HCT116 (cell line): Measurements from ENCODE around the gene UBE2E2. TPM values are rescaled to one million over a fixed set of nuclear protein-coding genes. Genes with fewer than 3 reads are reported as not detected.

Experiments
- ATAC-seq: fragments of 200-7000 bp; cut with Tn5 transposase; 2 replicates; pipeline ENCODE4 v1.9.1; 2020; ENCODE audit warnings: mild to moderate bottlenecking, moderate library complexity
- BruUV-seq: library from RNA; stranded (reverse); fragments of 400-500 nt; replicated peaks from 2 replicates; lab custom pipeline; 2021; lab: Mats Ljungman, UMichigan
- CTCF ChIA-PET: fragments of 300-600 bp; sonication (Branson Sonifier 250); formaldehyde crosslinking; loops from one replicate; lab custom pipeline; 2021; ENCODE audit warnings: antibody characterized with exemption; lab: Charles Lee
- POLR2A ChIA-PET: fragments of 300-600, 350-600 bp; sonication (Branson Sonifier 250); formaldehyde crosslinking; loops from one replicate; lab custom pipeline; 2021; ENCODE audit warnings: antibody characterized with exemption; lab: Charles Lee
- RAD21 ChIA-PET, 2 experiments: fragments of 300-600 bp; sonication (Branson Sonifier 250); formaldehyde crosslinking; loops; one replicate each; lab custom pipeline; 2023; ENCODE audit warnings: low total read pairs in 2 of 2; ENCODE audit not compliant: uncharacterized antibody in 2 of 2, unreplicated experiment in 2 of 2, low non-redundant PET in 1 of 2; lab: Charles Lee
- DNase-seq: peaks from one replicate; pipeline ENCODE4 v3.0.0-alpha.2; 2010; ENCODE audit warnings: low read depth, low spot score
- H2AFZ ChIP-seq: fragments of 200-600 bp; shearing (Covaris generic), sonication (generic); 2 replicates; pipeline ENCODE4 v1.6.1; 2017; ENCODE audit warnings: low read depth, mixed run types, mixed read lengths, antibody characterized with exemption, low read length; ENCODE audit not compliant: poor library complexity, severe bottlenecking
- H3K27ac ChIP-seq: 2 replicates; pipeline ENCODE4 v1.5.1; 2012; ENCODE audit warnings: low read depth, low read length
- H3K27me3 ChIP-seq: fragments of 200-600 bp; sonication (generic); 2 replicates; pipeline ENCODE4 v1.6.1; 2016; ENCODE audit warnings: mixed run types, low read length, mixed read lengths; ENCODE audit not compliant: insufficient read depth
- H3K36me3 ChIP-seq, 2 experiments: fragments of 200-500 bp in 1 of 2; fragments of 200-600 bp in 1 of 2; sonication (Bioruptor generic) in 1 of 2; sonication (generic) in 1 of 2; 2 replicates each; pipeline versions ENCODE4 v1.5.1 to v1.6.1; 2014 to 2016; ENCODE audit warnings: low read length in 2 of 2, inconsistent platforms in 1 of 2, mixed read lengths in 1 of 2, mixed run types in 1 of 2; ENCODE audit not compliant: insufficient read depth in 2 of 2, control insufficient read depth in 1 of 2
- H3K4me1 ChIP-seq, 2 experiments: fragments of 200-600 bp in 1 of 2; sonication (generic) in 1 of 2; 2 replicates each; pipeline versions ENCODE4 v1.5.1 to v1.6.1; 2012 to 2017; ENCODE audit warnings: low read length in 2 of 2, inconsistent platforms in 1 of 2, mild to moderate bottlenecking in 1 of 2, mixed read lengths in 1 of 2, mixed run types in 1 of 2, moderate library complexity in 1 of 2; ENCODE audit not compliant: insufficient read depth in 2 of 2, control insufficient read depth in 1 of 2
- H3K4me2 ChIP-seq: fragments of 200-600 bp; sonication (generic); 2 replicates; pipeline ENCODE4 v1.6.1; 2017; ENCODE audit warnings: mixed run types, low read length, mixed read lengths
- H3K4me3 ChIP-seq, 2 experiments: fragments of 200-600 bp in 1 of 2; sonication (generic) in 1 of 2; replicated peaks in 1 of 2; 2 replicates each; pipeline ENCODE4 v1.5.1; 2011 to 2016; ENCODE audit warnings: low read length in 2 of 2, control low read depth in 1 of 2, low read depth in 1 of 2, mild to moderate bottlenecking in 1 of 2, mixed read lengths in 1 of 2, mixed run types in 1 of 2
- H3K79me2 ChIP-seq: fragments of 200-600 bp; sonication (generic); 2 replicates; pipeline ENCODE4 v1.6.1; 2017; ENCODE audit warnings: mild to moderate bottlenecking, mixed run types, low read length, moderate library complexity, mixed read lengths; ENCODE audit not compliant: insufficient read depth
- H3K9ac ChIP-seq: fragments of 200-600 bp; sonication (generic); 2 replicates; pipeline ENCODE4 v1.6.1; 2016; ENCODE audit warnings: low read length, mixed read lengths
- H3K9me2 ChIP-seq: fragments of 200-600 bp; sonication (generic), shearing (Covaris generic); 2 replicates; pipeline ENCODE4 v1.6.1; 2017; ENCODE audit warnings: mixed run types, mild to moderate bottlenecking, moderate library complexity; ENCODE audit not compliant: insufficient read depth
- H3K9me3 ChIP-seq, 2 experiments: fragments of 200-500 bp in 1 of 2; fragments of 200-600 bp in 1 of 2; sonication (Bioruptor generic) in 1 of 2; sonication (generic) in 1 of 2; 2 replicates each; pipeline ENCODE4 v1.6.1; 2014 to 2017; ENCODE audit warnings: low read length in 2 of 2, mixed read lengths in 2 of 2, inconsistent platforms in 1 of 2, low read depth in 1 of 2, mild to moderate bottlenecking in 1 of 2, mixed run types in 1 of 2, moderate library complexity in 1 of 2; ENCODE audit not compliant: control insufficient read depth in 1 of 2, insufficient read depth in 1 of 2
- H4K20me1 ChIP-seq: fragments of 200-600 bp; sonication (generic), shearing (Covaris generic); 2 replicates; pipeline ENCODE4 v1.6.1; 2017; ENCODE audit warnings: mixed run types, mild to moderate bottlenecking, moderate library complexity; ENCODE audit not compliant: insufficient read depth
- CBX3 ChIP-seq: IDR thresholded peaks from 2 replicates; pipeline ENCODE4 v1.6.1; 2012; ENCODE audit warnings: low read depth
- CEBPB ChIP-seq: IDR thresholded peaks from 2 replicates; pipeline ENCODE4 v1.6.1; 2012; ENCODE audit warnings: low read depth
- CTCF ChIP-seq, 3 experiments: fragments of 200-600 bp in 1 of 3; sonication (generic) in 1 of 3; IDR thresholded peaks in 2 of 3; conservative IDR thresholded peaks in 1 of 3; 2 replicates each; pipeline ENCODE4 v1.5.1; 2012 to 2017; ENCODE audit warnings: low read depth in 2 of 3, low read length in 2 of 3, antibody characterized with exemption in 1 of 3, borderline replicate concordance in 1 of 3, control low read depth in 1 of 3, mild to moderate bottlenecking in 1 of 3, mixed read lengths in 1 of 3, mixed run types in 1 of 3, moderate library complexity in 1 of 3; ENCODE audit not compliant: insufficient read depth in 1 of 3
- EGR1 ChIP-seq: IDR thresholded peaks from 2 replicates; pipeline ENCODE4 v1.6.1; 2012; ENCODE audit warnings: low read depth
- ELF1 ChIP-seq: IDR thresholded peaks from 2 replicates; pipeline ENCODE4 v1.6.1; 2012; ENCODE audit warnings: low read depth, borderline replicate concordance
- EZH2 ChIP-seq: fragments of 200-600 bp; sonication (generic); IDR thresholded peaks from 2 replicates; pipeline ENCODE4 v1.6.1; 2017; ENCODE audit warnings: antibody characterized with exemption, mixed run types
- EZH2phosphoT487 ChIP-seq: fragments of 200-600 bp; IDR thresholded peaks from 2 replicates; pipeline ENCODE4 v1.6.1; 2018; ENCODE audit warnings: antibody characterized with exemption, borderline replicate concordance
- FOSL1 ChIP-seq: IDR thresholded peaks from 2 replicates; pipeline ENCODE4 v1.6.1; 2012; ENCODE audit warnings: low read depth
- JUND ChIP-seq: IDR thresholded peaks from 2 replicates; pipeline ENCODE4 v1.6.1; 2012
- MAX ChIP-seq: IDR thresholded peaks from 2 replicates; pipeline ENCODE4 v1.6.1; 2012
- POLR2A ChIP-seq: IDR thresholded peaks from 2 replicates; pipeline ENCODE4 v1.7.0; 2011; ENCODE audit warnings: borderline replicate concordance; ENCODE audit not compliant: insufficient read depth, insufficient read length; ENCODE audit errors: extremely low read depth
- POLR2AphosphoS5 ChIP-seq: IDR thresholded peaks from 2 replicates; pipeline ENCODE4 v1.6.1; 2011; ENCODE audit warnings: mild to moderate bottlenecking, low read depth, low read length, moderate library complexity
- RAD21 ChIP-seq: IDR thresholded peaks from 2 replicates; pipeline ENCODE4 v1.6.1; 2012; ENCODE audit warnings: low read depth, mild to moderate bottlenecking
- SIN3A ChIP-seq: IDR thresholded peaks from 2 replicates; pipeline ENCODE4 v1.6.1; 2012; ENCODE audit warnings: low read depth
- SP1 ChIP-seq: IDR thresholded peaks from 2 replicates; pipeline ENCODE4 v1.6.1; 2012; ENCODE audit warnings: low read depth
- SRF ChIP-seq: IDR thresholded peaks from 2 replicates; pipeline ENCODE4 v1.6.1; 2012; ENCODE audit warnings: low read depth
- TCF7L2 ChIP-seq: IDR thresholded peaks from 2 replicates; pipeline ENCODE4 v1.7.0; 2011; ENCODE audit warnings: borderline replicate concordance, inconsistent platforms; ENCODE audit not compliant: insufficient read depth, insufficient read length; ENCODE audit errors: extremely low read depth
- YY1 ChIP-seq: IDR thresholded peaks from 2 replicates; pipeline ENCODE4 v1.6.1; 2011; ENCODE audit warnings: low read length, low read depth, moderate library complexity, mild to moderate bottlenecking; ENCODE audit not compliant: insufficient replicate concordance; ENCODE audit errors: extremely low read depth
- ZFX ChIP-seq: fragments of 450-650 bp; IDR thresholded peaks from 2 replicates; pipeline ENCODE4 v1.6.1; 2017
- ZNF274 ChIP-seq: fragments of 200-500 bp; sonication (Bioruptor generic); IDR thresholded peaks from 2 replicates; pipeline ENCODE4 v1.6.1; 2014; ENCODE audit warnings: mild to moderate bottlenecking, low read depth, low read length, inconsistent platforms
- intact Hi-C: fragments of 100-400 bp; cut with micrococcal nuclease; formaldehyde crosslinking; loops from 2 replicates; pipeline ENCODE4 v1.10.0; 2022
- total RNA-seq: library from RNA; stranded (reverse); gene quantifications from one replicate; pipeline ENCODE4 v1.2.1, GENCODE V29; 2021; ENCODE audit not compliant: unreplicated experiment

Gene UBE2E2
- total RNA-seq, 1 experiment from 2014 or later, result 21.4 TPM

GRCh38 chr3:23254282-23254681, 51.2 kb downstream of the UBE2E2 start:
- Histone ChIP-seq H3K4me2 (no peak overlapping the region), H3K27ac (no peak overlapping the region), H3K9me3 (no peaks in the 10 kb centered on the region), H4K20me1 (no peaks in the 10 kb centered on the region), H3K9ac (no peak overlapping the region), H3K9me2 (no peaks in the 10 kb centered on the region; the same call in 1 of the 2 replicates), H3K79me2 (no peaks in the 10 kb centered on the region), H3K4me1 (no peaks in the 10 kb centered on the region), H3K36me3 (no peaks in the 10 kb centered on the region), H2AFZ (no peak overlapping the region), H3K27me3 (no peaks in the 10 kb centered on the region), H3K4me3 (no peak overlapping the region)
- ChIA-PET RAD21 (no interaction called here), CTCF (no interaction called here), POLR2A (no interaction called here)
- intact Hi-C loops, result no loop called here
- TF ChIP-seq MAX (no peak), RAD21 (no peak), TCF7L2 (no peak), EGR1 (no peak), SIN3A (no peak), FOSL1 (no peak), SP1 (no peak), SRF (no peak), ELF1 (no peak), YY1 (no peak)
- BruUV-seq, result no TSS peak
- ATAC-seq, result no peak
- no peak for DNase-seq

GRCh38 chr3:23254835-23255234, 51.7 kb downstream of the UBE2E2 start:
- POLR2A ChIA-PET, result no interaction called here
- TF ChIP-seq CEBPB, result no peak
- TF ChIP-seq MAX, result no peak
- no peak for TF ChIP-seq SIN3A
- no peak for TF ChIP-seq ELF1
- TF ChIP-seq JUND, result no peak
- TF ChIP-seq FOSL1, result no peak
- no peak for TF ChIP-seq EZH2
- no peak for TF ChIP-seq SP1
- TF ChIP-seq EGR1, result no peak
- no peak for TF ChIP-seq POLR2AphosphoS5
- no peak for TF ChIP-seq POLR2A
- TF ChIP-seq CBX3, result no peak
- no peak for TF ChIP-seq ZNF274
- no peak for TF ChIP-seq RAD21
- no peak for TF ChIP-seq ZFX
- TF ChIP-seq EZH2phosphoT487, result no peak
- TF ChIP-seq YY1, result no peak
- TF ChIP-seq TCF7L2, result no peak
- no peak for TF ChIP-seq CTCF (IDR thresholded peaks at IDR 0.05 in 2 of 3, conservative IDR thresholded peaks at IDR 0.05 in 1 of 3; ENCODE audit: borderline replicate concordance in 1 of 3, insufficient read depth in 1 of 3, low read depth in 2 of 3, low read length in 2 of 3)
- TF ChIP-seq, all 23 proteins: peak for 0
- H3K9ac ChIP-seq, result no peak overlapping the region
- no peaks in the 10 kb centered on the region for H3K79me2 ChIP-seq
- DNase-seq (no peak), ATAC-seq (no peak)
- no peak overlapping the region for H2AFZ ChIP-seq
- no TSS peak for BruUV-seq
- no peaks in the 10 kb centered on the region for H3K9me3 ChIP-seq
- CTCF ChIA-PET, result no interaction called here
- no peaks in the 10 kb centered on the region; the same call in 1 of the 2 replicates for H3K9me2 ChIP-seq
- intact Hi-C loops, result no loop called here
- no peaks in the 10 kb centered on the region for H4K20me1 ChIP-seq
- no peak overlapping the region for H3K27ac ChIP-seq
- no peaks in the 10 kb centered on the region for H3K36me3 ChIP-seq
- RAD21 ChIA-PET, result no interaction called here
- no peaks in the 10 kb centered on the region for H3K27me3 ChIP-seq
- H3K4me3 ChIP-seq, result no peak overlapping the region
- H3K4me2 ChIP-seq, result no peak overlapping the region
- no peaks in the 10 kb centered on the region for H3K4me1 ChIP-seq
